ENCODE data around the gene GALNT12. TPM values are rescaled to one million over a fixed set of nuclear protein-coding genes. Genes with fewer than 3 reads are reported as not detected.

The GALNT12 gene
- total RNA-seq, 1 experiment from 2014 or later, result 31.2 TPM

- H3K4me2 ChIP-seq (ENCODE audit: low read length), result no peak overlapping the region
Measured at GRCh38 chr9:98797491-98797890, 10.0 kb upstream of the GALNT12 start.

GRCh38 chr9:98798254-98798653, 9.2 kb upstream of the GALNT12 start:
- no peaks in the 10 kb centered on the region for H3K36me3 ChIP-seq (ENCODE audit: control insufficient read depth in 1 of 2, insufficient read depth in 2 of 2, low read length in 2 of 2)
- H3K4me1 ChIP-seq (ENCODE audit: control insufficient read depth in 1 of 2, insufficient read depth in 2 of 2, low read length in 2 of 2), result peaks cover 12 to 34% of the 10 kb centered on the region in 2 experiments
- no peaks in the 10 kb centered on the region for H3K9me2 ChIP-seq (ENCODE audit: insufficient read depth)
- H3K79me2 ChIP-seq (ENCODE audit: insufficient read depth, low read length), result peaks cover 25% of the 10 kb centered on the region
- no peak for ATAC-seq
- no TSS peak for BruUV-seq (replicated peaks)
- H3K27ac ChIP-seq (ENCODE audit: low read depth, low read length), result no peak overlapping the region
- RAD21 ChIA-PET (ENCODE audit: low non-redundant PET in 1 of 2, low total read pairs in 2 of 2, uncharacterized antibody in 2 of 2, unreplicated experiment in 2 of 2), result no interaction called here
- no peak overlapping the region for H3K4me3 ChIP-seq (replicated peaks in 1 of 2; ENCODE audit: low read depth in 1 of 2, low read length in 2 of 2)
- no peak overlapping the region for H3K4me2 ChIP-seq (ENCODE audit: low read length)
- POLR2A ChIA-PET, result no interaction called here
- no peaks in the 10 kb centered on the region for H3K27me3 ChIP-seq (ENCODE audit: insufficient read depth, low read length)
- peaks cover 0 to 8% of the 10 kb centered on the region in 2 experiments; a peak in 1 of 4 replicates for H3K9me3 ChIP-seq (ENCODE audit: control insufficient read depth in 1 of 2, insufficient read depth in 1 of 2, low read depth in 1 of 2, low read length in 2 of 2)
- no peaks in the 10 kb centered on the region for H4K20me1 ChIP-seq (ENCODE audit: insufficient read depth)
- no peak overlapping the region for H2AFZ ChIP-seq (ENCODE audit: low read depth, low read length, poor library complexity, severe bottlenecking)
- intact Hi-C loops (cut with micrococcal nuclease), result no loop called here
- no peak overlapping the region for H3K9ac ChIP-seq (ENCODE audit: low read length)
- no peak for DNase-seq (ENCODE audit: low read depth, low spot score)
- CTCF ChIA-PET, result no interaction called here
- no peak for TF ChIP-seq ELF1 (IDR thresholded peaks at IDR 0.05; ENCODE audit: borderline replicate concordance, low read depth)
- TF ChIP-seq CEBPB (IDR thresholded peaks at IDR 0.05; ENCODE audit: low read depth), result no peak
- no peak for TF ChIP-seq ATF3 (IDR thresholded peaks at IDR 0.05)
- TF ChIP-seq SIN3A (IDR thresholded peaks at IDR 0.05; ENCODE audit: low read depth), result no peak
- no peak for TF ChIP-seq REST (IDR thresholded peaks at IDR 0.05; ENCODE audit: low read depth)
- TF ChIP-seq EZH2phosphoT487 (IDR thresholded peaks at IDR 0.05; ENCODE audit: borderline replicate concordance), result no peak
- TF ChIP-seq ZNF274 (IDR thresholded peaks at IDR 0.05; ENCODE audit: low read depth, low read length), result no peak
- TF ChIP-seq POLR2AphosphoS5 (IDR thresholded peaks at IDR 0.05; ENCODE audit: low read depth, low read length), result no peak
- TF ChIP-seq EZH2 (IDR thresholded peaks at IDR 0.05), result no peak

More at GRCh38 chr9:98797491-98797890, 10.0 kb upstream of the GALNT12 start:
- no peaks in the 10 kb centered on the region for H3K27me3 ChIP-seq (ENCODE audit: insufficient read depth, low read length)
- RAD21 ChIA-PET (ENCODE audit: low non-redundant PET in 1 of 2, low total read pairs in 2 of 2, uncharacterized antibody in 2 of 2, unreplicated experiment in 2 of 2), result no interaction called here
- no peak overlapping the region for H3K27ac ChIP-seq (ENCODE audit: low read depth, low read length)
- intact Hi-C loops (cut with micrococcal nuclease), result no loop called here
- H3K9ac ChIP-seq (ENCODE audit: low read length), result no peak overlapping the region
- H3K9me3 ChIP-seq (ENCODE audit: control insufficient read depth in 1 of 2, insufficient read depth in 1 of 2, low read depth in 1 of 2, low read length in 2 of 2), result peaks cover 0 to 8% of the 10 kb centered on the region in 2 experiments; a peak in 1 of 4 replicates
- CTCF ChIA-PET, result no interaction called here
- POLR2A ChIA-PET, result no interaction called here
- no peak for DNase-seq (ENCODE audit: low read depth, low spot score)
- TF ChIP-seq POLR2A (IDR thresholded peaks at IDR 0.05; ENCODE audit: borderline replicate concordance, extremely low read depth, insufficient read depth, insufficient read length) (no peak), EZH2phosphoT487 (IDR thresholded peaks at IDR 0.05; ENCODE audit: borderline replicate concordance) (no peak), CTCF (IDR thresholded peaks at IDR 0.05 in 2 of 3, conservative IDR thresholded peaks at IDR 0.05 in 1 of 3; ENCODE audit: borderline replicate concordance in 1 of 3, insufficient read depth in 1 of 3, low read depth in 2 of 3, low read length in 2 of 3) (no peak), POLR2AphosphoS5 (IDR thresholded peaks at IDR 0.05; ENCODE audit: low read depth, low read length) (no peak), SRF (IDR thresholded peaks at IDR 0.05; ENCODE audit: low read depth) (no peak), ZFX (IDR thresholded peaks at IDR 0.05) (no peak)
- H2AFZ ChIP-seq (ENCODE audit: low read depth, low read length, poor library complexity, severe bottlenecking), result no peak overlapping the region
- no peaks in the 10 kb centered on the region for H4K20me1 ChIP-seq (ENCODE audit: insufficient read depth)
- no TSS peak for BruUV-seq (replicated peaks)
- H3K4me1 ChIP-seq (ENCODE audit: control insufficient read depth in 1 of 2, insufficient read depth in 2 of 2, low read length in 2 of 2), result peaks cover 12 to 41% of the 10 kb centered on the region in 2 experiments
- ATAC-seq, result no peak
- no peaks in the 10 kb centered on the region for H3K9me2 ChIP-seq (ENCODE audit: insufficient read depth)
- H3K36me3 ChIP-seq (ENCODE audit: control insufficient read depth in 1 of 2, insufficient read depth in 2 of 2, low read length in 2 of 2), result no peaks in the 10 kb centered on the region
- peaks cover 32% of the 10 kb centered on the region for H3K79me2 ChIP-seq (ENCODE audit: insufficient read depth, low read length)
- H3K4me3 ChIP-seq (replicated peaks in 1 of 2; ENCODE audit: low read depth in 1 of 2, low read length in 2 of 2), result no peak overlapping the region
